Breast epithelium (tissue), 4 donors: ENCODE results near the gene VWC2. TPM values are rescaled to one million over a fixed set of nuclear protein-coding genes. Genes with fewer than 3 reads are reported as not detected.

Experiments
- DNase-seq, 2 donors: peaks; one replicate each; pipeline ENCODE4 v3.0.0-alpha.2; 2019; ENCODE audit warnings: low spot score in 2 of 2
- H3K27ac ChIP-seq, 2 donors: fragments of 200-600 bp; sonication (generic) in 1 of 2; one replicate each; pipeline ENCODE4 v1.5.1; 2016 to 2019; ENCODE audit warnings: mild to moderate bottlenecking in 1 of 2
- H3K27me3 ChIP-seq, 2 donors: fragments of 200-600 bp; sonication (generic) in 1 of 2; one replicate each; pipeline versions ENCODE4 v1.5.1 to v1.6.0; 2017 to 2019; ENCODE audit warnings: control low read depth in 1 of 2, mild to moderate bottlenecking in 1 of 2
- H3K36me3 ChIP-seq: fragments of 200-600 bp; one replicate; pipeline ENCODE4 v1.5.1; 2019
- H3K4me1 ChIP-seq, 2 donors: fragments of 200-600 bp; sonication (generic); one replicate each; pipeline ENCODE4 v1.5.1; 2016 to 2019; ENCODE audit warnings: control low read depth in 1 of 2
- H3K4me3 ChIP-seq, 3 donors: fragments of 200-600 bp; sonication (generic); 1 replicate in 2 of 3; 2 replicates in 1 of 3; pipeline ENCODE4 v1.5.1; 2016 to 2019; ENCODE audit warnings: mild to moderate bottlenecking in 3 of 3, moderate library complexity in 2 of 3
- H3K9me3 ChIP-seq, 2 donors: fragments of 200-600 bp; sonication (generic) in 1 of 2; one replicate each; pipeline ENCODE4 v1.5.1; 2016 to 2019; ENCODE audit warnings: control low read depth in 1 of 2
- POLR2A ChIP-seq: fragments of 450-650 bp; IDR thresholded peaks from one replicate; pipeline ENCODE4 v1.6.1; 2016; ENCODE audit warnings: antibody characterized with exemption, mild to moderate bottlenecking, moderate library complexity
- POLR2AphosphoS5 ChIP-seq, 3 donors: sonication (generic); formaldehyde crosslinking; IDR thresholded peaks; one replicate each; pipeline ENCODE4 v1.6.1; 2017; ENCODE audit warnings: antibody characterized with exemption in 3 of 3
- intact Hi-C: fragments of 100-400 bp; cut with DNase I; formaldehyde crosslinking; loops from one replicate; pipeline ENCODE4 v1.15.1; 2023; ENCODE audit warnings: low total_unique reads
- total RNA-seq, 3 donors: library from RNA; depleted of rRNA; stranded (reverse); fragments of >200 nt; gene quantifications; one replicate each; pipeline ENCODE4 v1.1.0, GENCODE V29; 2016
- TF ChIP-seq, protein P1 (sequence below), 3 donors: fragments of 450-650 bp; IDR thresholded peaks; one replicate each; pipeline ENCODE4 v1.5.1; 2016 to 2017; ENCODE audit warnings: antibody characterized with exemption in 3 of 3, mild to moderate bottlenecking in 3 of 3, moderate library complexity in 3 of 3

The VWC2 gene
- total RNA-seq, 3 donors from 2014 or later: under 0.01 to 0.16 TPM; not detected in 1

DNA sequence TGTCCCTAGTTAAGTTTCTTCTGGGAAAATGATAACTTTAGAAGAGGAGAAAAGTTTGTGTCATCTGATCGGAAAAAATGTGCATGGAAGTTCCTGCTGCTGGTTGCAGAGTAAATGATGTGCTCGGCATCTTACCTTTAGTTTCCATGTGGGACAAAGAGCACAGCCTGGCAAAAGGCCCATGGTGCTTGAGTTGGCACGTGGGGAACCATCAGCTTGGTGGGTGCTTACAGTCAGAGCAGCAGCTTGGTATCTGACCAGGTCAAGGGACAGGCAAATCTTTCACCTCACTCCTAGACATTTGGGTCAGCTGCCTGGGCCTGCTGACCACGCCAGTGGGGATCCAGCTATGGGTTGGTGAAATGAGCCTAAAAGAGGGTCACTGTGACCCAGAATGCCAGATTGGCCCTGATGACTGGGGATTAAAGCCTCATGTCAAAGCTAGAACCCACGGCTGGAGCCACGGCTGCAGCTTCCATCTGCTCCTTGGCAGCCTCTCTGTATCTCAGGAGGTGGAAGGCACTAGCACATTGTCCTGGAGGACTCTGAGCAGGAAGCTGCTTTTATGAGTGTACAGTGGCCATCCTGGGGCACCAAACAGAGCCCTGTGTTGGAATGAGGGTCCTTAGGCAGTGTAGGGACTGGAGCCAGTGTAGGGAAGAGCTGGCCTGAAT is 24.7 kb downstream of the VWC2 start:
- intact Hi-C loops: no loop called here
- H3K9me3 ChIP-seq: no peaks in the 10 kb centered on the region
- no peaks in the 10 kb centered on the region for H3K27me3 ChIP-seq
- H3K4me3 ChIP-seq: no peak overlapping the region
- no peak overlapping the region for H3K27ac ChIP-seq
- H3K36me3 ChIP-seq: no peaks in the 10 kb centered on the region
- no peak for DNase-seq
- TF ChIP-seq, protein P1, sequence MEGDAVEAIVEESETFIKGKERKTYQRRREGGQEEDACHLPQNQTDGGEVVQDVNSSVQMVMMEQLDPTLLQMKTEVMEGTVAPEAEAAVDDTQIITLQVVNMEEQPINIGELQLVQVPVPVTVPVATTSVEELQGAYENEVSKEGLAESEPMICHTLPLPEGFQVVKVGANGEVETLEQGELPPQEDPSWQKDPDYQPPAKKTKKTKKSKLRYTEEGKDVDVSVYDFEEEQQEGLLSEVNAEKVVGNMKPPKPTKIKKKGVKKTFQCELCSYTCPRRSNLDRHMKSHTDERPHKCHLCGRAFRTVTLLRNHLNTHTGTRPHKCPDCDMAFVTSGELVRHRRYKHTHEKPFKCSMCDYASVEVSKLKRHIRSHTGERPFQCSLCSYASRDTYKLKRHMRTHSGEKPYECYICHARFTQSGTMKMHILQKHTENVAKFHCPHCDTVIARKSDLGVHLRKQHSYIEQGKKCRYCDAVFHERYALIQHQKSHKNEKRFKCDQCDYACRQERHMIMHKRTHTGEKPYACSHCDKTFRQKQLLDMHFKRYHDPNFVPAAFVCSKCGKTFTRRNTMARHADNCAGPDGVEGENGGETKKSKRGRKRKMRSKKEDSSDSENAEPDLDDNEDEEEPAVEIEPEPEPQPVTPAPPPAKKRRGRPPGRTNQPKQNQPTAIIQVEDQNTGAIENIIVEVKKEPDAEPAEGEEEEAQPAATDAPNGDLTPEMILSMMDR (IDR thresholded peaks at IDR 0.05): no peak
- no peak for TF ChIP-seq POLR2AphosphoS5 (IDR thresholded peaks at IDR 0.05)
- TF ChIP-seq POLR2A: no peak
- no peaks in the 10 kb centered on the region for H3K4me1 ChIP-seq

DNA sequence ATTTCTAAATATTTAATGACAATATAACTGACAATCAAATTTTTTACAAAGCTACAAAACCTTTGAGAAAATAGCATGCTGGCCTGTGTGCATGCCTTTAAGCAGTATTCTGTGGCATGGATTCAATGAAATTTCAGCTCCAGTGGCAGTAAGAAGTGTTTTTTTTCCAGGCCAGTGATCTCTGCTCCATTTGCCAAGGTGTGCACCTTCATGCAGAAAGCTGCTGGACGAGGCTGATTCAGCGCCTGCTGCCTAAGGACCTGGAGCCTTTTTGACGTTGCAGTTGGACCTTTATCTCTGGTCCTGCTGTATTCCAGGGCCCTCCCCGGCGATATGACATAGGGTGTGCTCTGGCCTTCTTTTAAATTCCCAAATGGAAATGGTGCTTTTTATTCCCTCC is 26.6 kb downstream of the VWC2 start:
- H3K4me3 ChIP-seq: no peak overlapping the region
- no peak overlapping the region for H3K27ac ChIP-seq
- DNase-seq: no peak
- H3K9me3 ChIP-seq: no peaks in the 10 kb centered on the region
- intact Hi-C loops: no loop called here
- H3K36me3 ChIP-seq: no peaks in the 10 kb centered on the region
- H3K4me1 ChIP-seq: no peaks in the 10 kb centered on the region
- no peaks in the 10 kb centered on the region for H3K27me3 ChIP-seq
- no peak for TF ChIP-seq POLR2AphosphoS5 (IDR thresholded peaks at IDR 0.05)
- no peak for TF ChIP-seq POLR2A
- TF ChIP-seq, protein P1 (IDR thresholded peaks at IDR 0.05): no peak

DNA sequence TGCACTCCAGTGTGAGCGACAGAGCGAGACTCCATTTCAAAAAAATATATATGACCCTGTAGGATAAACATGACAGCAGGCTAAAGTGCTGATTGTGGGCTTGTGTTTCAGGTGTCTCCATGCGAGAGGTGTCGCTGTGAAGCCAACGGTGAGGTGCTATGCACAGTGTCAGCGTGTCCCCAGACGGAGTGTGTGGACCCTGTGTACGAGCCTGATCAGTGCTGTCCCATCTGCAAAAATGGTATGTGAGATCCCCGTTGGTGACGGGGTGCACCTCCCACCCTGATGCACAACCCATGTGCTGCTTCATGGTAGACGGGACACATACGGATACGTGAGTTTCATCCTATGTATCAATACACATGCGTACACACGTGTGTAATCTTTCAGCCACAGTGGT is 29.2 kb downstream of the VWC2 start:
- TF ChIP-seq, protein P1 (IDR thresholded peaks at IDR 0.05): no peak
- TF ChIP-seq POLR2AphosphoS5 (IDR thresholded peaks at IDR 0.05): no peak
- TF ChIP-seq POLR2A: no peak
- Histone ChIP-seq H3K27me3 (no peaks in the 10 kb centered on the region), H3K27ac (no peak overlapping the region), H3K4me3 (no peak overlapping the region), H3K36me3 (no peaks in the 10 kb centered on the region), H3K4me1 (no peaks in the 10 kb centered on the region), H3K9me3 (no peaks in the 10 kb centered on the region)
- DNase-seq: no peak
- intact Hi-C loops: no loop called here

DNA sequence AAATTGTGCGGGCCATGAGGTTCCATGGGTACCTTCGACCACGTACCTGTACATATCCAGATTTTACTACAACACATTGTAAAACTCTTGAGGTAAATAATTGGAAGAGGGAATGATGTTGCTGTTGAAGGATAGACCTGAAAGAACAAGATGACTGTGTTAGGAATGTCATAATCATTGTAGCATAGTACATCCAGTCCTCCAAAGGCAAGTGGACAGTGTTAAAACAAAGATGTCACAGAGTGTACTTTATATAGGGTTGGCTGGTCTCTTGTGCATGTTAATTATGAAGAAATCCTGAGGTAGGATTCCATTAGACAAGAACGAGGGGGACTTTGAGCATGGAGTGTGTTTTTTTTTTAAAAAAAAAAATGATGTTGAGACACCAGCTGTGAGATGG is 30.4 kb downstream of the VWC2 start:
- H3K4me1 ChIP-seq: no peaks in the 10 kb centered on the region
- H3K4me3 ChIP-seq: no peak overlapping the region
- no peak for DNase-seq
- no peak overlapping the region for H3K27ac ChIP-seq
- H3K36me3 ChIP-seq: no peaks in the 10 kb centered on the region
- H3K27me3 ChIP-seq: no peaks in the 10 kb centered on the region
- TF ChIP-seq POLR2AphosphoS5 (IDR thresholded peaks at IDR 0.05): no peak
- TF ChIP-seq, protein P1 (IDR thresholded peaks at IDR 0.05): no peak
- intact Hi-C loops: no loop called here
- no peaks in the 10 kb centered on the region for H3K9me3 ChIP-seq

DNA sequence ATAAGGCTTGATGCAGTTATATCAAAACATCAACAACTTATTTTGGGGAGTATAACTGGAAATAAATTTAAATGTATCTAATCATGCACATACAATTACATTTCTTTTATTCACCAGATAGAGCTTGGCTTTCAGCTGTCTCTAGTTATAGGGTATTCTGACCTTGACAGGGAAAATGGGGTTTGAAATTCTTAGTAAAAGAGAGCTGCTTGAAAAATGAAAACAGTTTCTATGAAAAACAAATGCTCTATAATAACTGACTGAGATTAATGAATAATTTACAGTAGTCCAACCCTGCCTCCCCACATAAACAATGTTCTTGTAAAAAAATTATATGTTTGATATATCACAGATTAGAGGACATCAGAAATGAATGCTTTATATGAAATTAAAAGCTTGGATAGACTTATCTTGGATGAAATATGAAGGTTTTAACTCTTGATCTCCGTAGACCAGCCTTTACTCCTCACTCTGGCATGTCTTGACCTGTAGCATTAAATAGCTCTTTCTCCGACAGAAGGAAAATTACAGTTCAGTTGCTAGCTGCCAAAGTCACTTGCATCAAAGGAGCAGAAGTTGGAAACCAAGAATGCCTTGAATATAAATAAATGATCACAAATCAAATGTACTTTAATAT is 32.1 kb downstream of the VWC2 start:
- Histone ChIP-seq H3K9me3 (no peaks in the 10 kb centered on the region), H3K27ac (no peak overlapping the region), H3K4me3 (no peak overlapping the region), H3K36me3 (no peaks in the 10 kb centered on the region), H3K4me1 (no peaks in the 10 kb centered on the region), H3K27me3 (no peaks in the 10 kb centered on the region)
- intact Hi-C loops: no loop called here
- TF ChIP-seq, protein P1 (IDR thresholded peaks at IDR 0.05): no peak
- no peak for TF ChIP-seq POLR2A
- TF ChIP-seq POLR2AphosphoS5 (IDR thresholded peaks at IDR 0.05): no peak
- no peak for DNase-seq
